Thyroid gland (tissue), 4 donors: Measurements from ENCODE around the gene LHFPL2. TPM values are rescaled to one million over a fixed set of nuclear protein-coding genes. Genes with fewer than 3 reads are reported as not detected.

Source experiments
- DNase-seq, 2 donors: peaks; one replicate each; pipeline ENCODE4 v3.0.0-alpha.2; 2019
- H3K27ac ChIP-seq, 3 donors: fragments of 200-600 bp; sonication (generic); 1 replicate in 2 of 3; 2 replicates in 1 of 3; pipeline ENCODE4 v1.5.1; 2016 to 2019; ENCODE audit warnings: mild to moderate bottlenecking in 1 of 3, moderate library complexity in 1 of 3
- H3K27me3 ChIP-seq: fragments of 200-600 bp; sonication (generic); one replicate; pipeline ENCODE4 v1.5.1; 2019
- H3K36me3 ChIP-seq, 2 donors: fragments of 200-600 bp; sonication (generic); one replicate each; pipeline ENCODE4 v1.5.1; 2016 to 2019
- H3K4me1 ChIP-seq, 2 donors: fragments of 200-600 bp; sonication (generic); one replicate each; pipeline ENCODE4 v1.5.1; 2017 to 2019
- H3K4me3 ChIP-seq, 3 donors: fragments of 200-600 bp; sonication (generic); replicated peaks in 1 of 3; 1 replicate in 2 of 3; 2 replicates in 1 of 3; pipeline ENCODE4 v1.5.1; 2016; ENCODE audit warnings: mild to moderate bottlenecking in 1 of 3
- H3K9me3 ChIP-seq: fragments of 200-600 bp; sonication (generic); one replicate; pipeline ENCODE4 v1.5.1; 2017
- POLR2A ChIP-seq, 2 donors: fragments of 450-650 bp; IDR thresholded peaks; one replicate each; pipeline ENCODE4 v1.6.1; 2017; ENCODE audit warnings: antibody characterized with exemption in 2 of 2, mild to moderate bottlenecking in 2 of 2, moderate library complexity in 1 of 2
- WGBS, 2 donors: methylation state at CpG; one replicate each; pipeline ENCODE4 v1.1.5; 2017; 5-methylcytosine and 5-hydroxymethylcytosine counted together
- intact Hi-C: fragments of 100-400 bp; cut with DNase I; formaldehyde crosslinking; loops from one replicate; pipeline ENCODE4 v1.15.1; 2023
- total RNA-seq, 4 donors: library from RNA; depleted of rRNA; stranded (reverse); fragments of >200 nt; gene quantifications; one replicate each; pipeline ENCODE4 v1.2.3, GENCODE V29; 2016
- TF ChIP-seq, protein P1 (sequence below), 6 experiments: fragments of 200-600 bp in 3 of 6; fragments of 450-650 bp in 3 of 6; sonication (generic) in 3 of 6; IDR thresholded peaks; one replicate each; pipeline ENCODE4 v1.5.1; 2016 to 2019; ENCODE audit warnings: antibody characterized with exemption in 6 of 6, mild to moderate bottlenecking in 2 of 6, inconsistent platforms in 1 of 6, moderate library complexity in 1 of 6

LHFPL2 gene
- total RNA-seq, 4 donors from 2014 or later = 17.6 to 25.7 (median 23.7) TPM

DNA sequence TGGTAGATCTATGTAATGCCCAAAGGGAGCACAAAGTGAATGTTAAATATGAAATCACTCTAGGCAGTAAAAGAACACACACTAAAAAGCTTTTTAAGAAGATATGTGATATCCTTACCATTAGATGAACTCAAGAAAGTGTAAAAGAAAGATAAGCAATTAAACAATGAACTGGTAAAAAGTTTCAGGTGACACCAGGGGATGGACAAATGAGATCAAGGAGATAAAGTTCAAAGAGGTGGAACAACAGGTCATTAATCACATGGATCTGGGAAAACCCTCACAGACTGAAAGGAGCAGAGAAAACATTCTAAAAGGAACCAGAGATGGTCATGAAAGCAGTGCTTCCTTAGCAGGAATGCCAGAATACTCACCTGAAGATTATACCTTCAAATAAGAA, 40.7 kb downstream of the LHFPL2 start:
- no peaks in the 10 kb centered on the region for H3K9me3 ChIP-seq
- H3K36me3 ChIP-seq = no peaks in the 10 kb centered on the region
- H3K4me3 ChIP-seq = no peak overlapping the region
- peaks cover 10 to 12% of the 10 kb centered on the region in 2 donors for H3K4me1 ChIP-seq
- TF ChIP-seq, protein P1, sequence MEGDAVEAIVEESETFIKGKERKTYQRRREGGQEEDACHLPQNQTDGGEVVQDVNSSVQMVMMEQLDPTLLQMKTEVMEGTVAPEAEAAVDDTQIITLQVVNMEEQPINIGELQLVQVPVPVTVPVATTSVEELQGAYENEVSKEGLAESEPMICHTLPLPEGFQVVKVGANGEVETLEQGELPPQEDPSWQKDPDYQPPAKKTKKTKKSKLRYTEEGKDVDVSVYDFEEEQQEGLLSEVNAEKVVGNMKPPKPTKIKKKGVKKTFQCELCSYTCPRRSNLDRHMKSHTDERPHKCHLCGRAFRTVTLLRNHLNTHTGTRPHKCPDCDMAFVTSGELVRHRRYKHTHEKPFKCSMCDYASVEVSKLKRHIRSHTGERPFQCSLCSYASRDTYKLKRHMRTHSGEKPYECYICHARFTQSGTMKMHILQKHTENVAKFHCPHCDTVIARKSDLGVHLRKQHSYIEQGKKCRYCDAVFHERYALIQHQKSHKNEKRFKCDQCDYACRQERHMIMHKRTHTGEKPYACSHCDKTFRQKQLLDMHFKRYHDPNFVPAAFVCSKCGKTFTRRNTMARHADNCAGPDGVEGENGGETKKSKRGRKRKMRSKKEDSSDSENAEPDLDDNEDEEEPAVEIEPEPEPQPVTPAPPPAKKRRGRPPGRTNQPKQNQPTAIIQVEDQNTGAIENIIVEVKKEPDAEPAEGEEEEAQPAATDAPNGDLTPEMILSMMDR (IDR thresholded peaks at IDR 0.05) = no peak
- no peak for TF ChIP-seq POLR2A (IDR thresholded peaks at IDR 0.05)
- H3K27ac ChIP-seq = no peak overlapping the region
- intact Hi-C loops = no loop called here
- DNase-seq = no peak
- no peaks in the 10 kb centered on the region for H3K27me3 ChIP-seq

DNA sequence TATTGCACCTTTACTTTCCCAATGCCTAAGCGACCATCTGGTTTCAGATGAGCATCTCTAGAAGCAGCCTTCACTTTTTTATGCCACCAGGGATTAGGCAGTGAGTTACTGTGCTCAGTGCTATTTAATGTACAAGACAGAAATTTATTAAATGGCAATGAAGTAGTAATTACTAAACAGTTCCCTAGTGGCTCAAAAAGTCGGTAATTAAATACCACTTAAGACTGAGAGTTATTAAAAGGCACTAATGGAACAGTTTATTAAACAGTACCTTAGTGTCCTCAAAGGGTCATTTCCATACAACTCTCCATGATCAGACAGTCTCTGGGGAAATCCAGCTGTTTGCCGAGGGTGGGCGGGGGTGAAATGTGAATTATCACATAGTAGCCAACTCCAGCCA, 42.3 kb downstream of the LHFPL2 start:
- WGBS, 2 donors = 85 to 86% methylated on average over 4 of the region's 4 CpGs
- DNase-seq = no peak
- intact Hi-C loops = no loop called here
- Histone ChIP-seq H3K4me1 (peaks cover 4 to 5% of the 10 kb centered on the region in 2 donors), H3K36me3 (no peaks in the 10 kb centered on the region), H3K27me3 (no peaks in the 10 kb centered on the region), H3K4me3 (no peak overlapping the region), H3K27ac (no peak overlapping the region), H3K9me3 (no peaks in the 10 kb centered on the region)
- no peak for TF ChIP-seq POLR2A (IDR thresholded peaks at IDR 0.05)
- TF ChIP-seq, protein P1 (IDR thresholded peaks at IDR 0.05) = no peak

DNA sequence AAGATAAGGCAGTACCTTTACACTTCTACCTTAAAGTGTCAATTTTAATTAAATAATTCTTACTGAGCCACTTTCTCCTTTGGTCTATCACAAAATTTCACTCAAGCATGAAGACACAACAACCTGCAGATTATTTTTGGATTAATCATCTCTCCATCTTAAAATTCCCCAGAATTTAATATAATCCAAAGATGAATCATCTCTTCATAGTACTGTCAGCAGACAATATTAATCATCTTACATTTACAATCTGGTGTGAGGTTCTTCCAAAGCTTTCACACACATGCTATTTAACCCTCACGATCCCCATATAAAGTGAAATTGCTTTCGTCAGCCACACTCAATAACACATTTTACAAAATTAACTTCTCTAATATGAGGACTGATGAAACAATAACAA, 43.0 kb downstream of the LHFPL2 start:
- TF ChIP-seq, protein P1 (IDR thresholded peaks at IDR 0.05) = no peak
- no peak for TF ChIP-seq POLR2A (IDR thresholded peaks at IDR 0.05)
- H3K36me3 ChIP-seq = no peaks in the 10 kb centered on the region
- H3K4me1 ChIP-seq = peaks cover 0 to 2% of the 10 kb centered on the region in 2 donors
- H3K9me3 ChIP-seq = no peaks in the 10 kb centered on the region
- H3K27me3 ChIP-seq = no peaks in the 10 kb centered on the region
- H3K27ac ChIP-seq = no peak overlapping the region
- DNase-seq = no peak
- no peak overlapping the region for H3K4me3 ChIP-seq
- intact Hi-C loops = no loop called here
- WGBS, 2 donors = 96 to 99% methylated on average over 2 of the region's 2 CpGs

- no peaks in the 10 kb centered on the region for H3K27me3 ChIP-seq
- H3K27ac ChIP-seq = no peak overlapping the region
- WGBS, 2 donors = 69 to 77% methylated on average over 4 of the region's 4 CpGs
- H3K36me3 ChIP-seq = no peaks in the 10 kb centered on the region
- H3K9me3 ChIP-seq = no peaks in the 10 kb centered on the region
- TF ChIP-seq, protein P1 (IDR thresholded peaks at IDR 0.05) = no peak
- no peak for TF ChIP-seq POLR2A (IDR thresholded peaks at IDR 0.05)
- no peak overlapping the region for H3K4me3 ChIP-seq
- no peaks in the 10 kb centered on the region for H3K4me1 ChIP-seq
- intact Hi-C loops = no loop called here
- DNase-seq = no peak
Observed at GRCh38 chr5:78604689-78605285, 43.8 kb downstream of the LHFPL2 start.

DNA sequence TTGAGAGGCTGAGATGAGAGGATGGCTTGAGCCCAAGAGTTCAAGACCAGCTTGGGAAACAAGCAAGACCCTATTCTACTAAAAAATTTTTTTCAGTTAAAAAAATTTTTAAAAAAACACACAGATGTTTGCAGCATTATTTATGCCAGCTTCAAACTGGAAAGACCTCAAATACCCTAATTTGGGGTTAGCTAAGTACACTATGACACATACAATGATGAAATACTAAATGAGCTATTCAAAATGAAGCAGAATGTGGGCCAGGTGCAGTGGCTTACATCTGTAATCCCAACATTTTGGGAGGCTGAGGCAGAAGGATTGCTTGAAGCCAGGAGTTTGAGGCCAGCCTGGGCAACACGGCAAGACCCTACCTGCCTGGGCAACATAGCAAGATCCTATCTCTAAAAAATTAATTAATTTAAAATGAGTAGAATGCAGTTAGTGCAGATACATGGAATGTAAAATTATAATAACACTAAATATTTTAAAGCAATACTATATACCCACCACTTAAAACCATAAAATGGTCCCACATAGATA, 44.9 kb downstream of the LHFPL2 start:
- Histone ChIP-seq H3K27ac (no peak overlapping the region), H3K4me1 (no peaks in the 10 kb centered on the region), H3K4me3 (no peak overlapping the region), H3K36me3 (no peaks in the 10 kb centered on the region), H3K27me3 (no peaks in the 10 kb centered on the region), H3K9me3 (no peaks in the 10 kb centered on the region)
- 94 to 98% methylated on average over 1 of the region's 1 CpG for WGBS, 2 donors
- TF ChIP-seq, protein P1 (IDR thresholded peaks at IDR 0.05) = no peak
- TF ChIP-seq POLR2A (IDR thresholded peaks at IDR 0.05) = no peak
- intact Hi-C loops = no loop called here
- no peak for DNase-seq
